ENCODE data around the gene CLEC11A.
"Not testable (repeated sequence)": the region's sequence is repeated elsewhere in the genome, so short reads cannot be mapped to it uniquely, and the experiment has no call there.

Gene CLEC11A

GRCh38 chr19:50770888-50771287, 47.7 kb downstream of the CLEC11A start:
- no peak overlapping the region for H3K4me3 ChIP-seq (ENCODE audit: low read depth, low read length)
- no peak for DNase-seq (ENCODE audit: low read depth, low spot score)
- TF ChIP-seq CTCF (IDR thresholded peaks at IDR 0.05; ENCODE audit: low read depth, low read length): no peak
- in situ Hi-C loops (cut with HindIII; ENCODE audit: low sequenced_read_pairs): no loop called here

GRCh38 chr19:50772476-50772875, 49.3 kb downstream of the CLEC11A start:
- in situ Hi-C loops (cut with HindIII; ENCODE audit: low sequenced_read_pairs): no loop called here
- no peak for DNase-seq (ENCODE audit: low read depth, low spot score)

GRCh38 chr19:50772912-50773311, 49.7 kb downstream of the CLEC11A start:
- DNase-seq (ENCODE audit: low read depth, low spot score); H3K4me3 ChIP-seq (ENCODE audit: low read depth, low read length); in situ Hi-C loops (cut with HindIII; ENCODE audit: low sequenced_read_pairs): not testable (repeated sequence)

More at GRCh38 chr19:50772476-50772875, 49.3 kb downstream of the CLEC11A start:
- no peak overlapping the region for H3K4me3 ChIP-seq (ENCODE audit: low read depth, low read length)
- TF ChIP-seq CTCF (IDR thresholded peaks at IDR 0.05; ENCODE audit: low read depth, low read length): no peak

GRCh38 chr19:50773454-50773853, 50.3 kb downstream of the CLEC11A start:
- DNase-seq (ENCODE audit: low read depth, low spot score); H3K4me3 ChIP-seq (ENCODE audit: low read depth, low read length); in situ Hi-C loops (cut with HindIII; ENCODE audit: low sequenced_read_pairs): not testable (repeated sequence)
